Chondrocyte (in vitro differentiated cells): Measurements from ENCODE around the gene GCFC2. TPM values are rescaled to one million over a fixed set of nuclear protein-coding genes. Genes with fewer than 3 reads are reported as not detected.

Source experiments
- DNase-seq: peaks from one replicate; pipeline ENCODE4 v3.0.0; 2021; ENCODE audit warnings: mixed read lengths, low spot score
- H3K27ac Mint-ChIP-seq: one replicate; pipeline ENCODE4 v1.8.0; 2021; ENCODE audit warnings: mild to moderate bottlenecking, moderate library complexity, mixed read lengths; ENCODE audit not compliant: unreplicated experiment
- H3K27me3 Mint-ChIP-seq: 2 replicates; pipeline ENCODE4 v1.8.0; 2021; ENCODE audit warnings: low read depth, mixed read lengths
- H3K36me3 Mint-ChIP-seq: 2 replicates; pipeline ENCODE4 v1.8.0; 2021; ENCODE audit warnings: low read depth, mixed read lengths
- H3K4me1 Mint-ChIP-seq: 2 replicates; pipeline ENCODE4 v1.8.0; 2021; ENCODE audit warnings: low read depth, mild to moderate bottlenecking, mixed read lengths
- H3K4me3 Mint-ChIP-seq: one replicate; pipeline ENCODE4 v1.8.0; 2021; ENCODE audit warnings: mild to moderate bottlenecking, moderate library complexity, mixed read lengths; ENCODE audit not compliant: unreplicated experiment
- H3K9me3 Mint-ChIP-seq: 2 replicates; pipeline ENCODE4 v1.8.0; 2021; ENCODE audit warnings: low read depth, mixed read lengths
- CTCF ChIP-seq: fragments of 200-600 bp; sonication (generic); IDR thresholded peaks from 2 replicates; pipeline ENCODE4 v1.5.0; 2021; ENCODE audit warnings: antibody characterized with exemption, mild to moderate bottlenecking, moderate library complexity
- long read RNA-seq: library from polyadenylated mRNA; stranded (forward); transcript quantifications from one replicate; pipeline ENCODE4 v2.0.0, GENCODE V29; 2021
- total RNA-seq: library from RNA; stranded (reverse); gene quantifications from 3 replicates; pipeline ENCODE4 v1.2.1, GENCODE V29; 2021

Gene GCFC2
- total RNA-seq, result 9.2 to 15.0 TPM (median 10.7 TPM) in 3 replicates
- long read RNA-seq, full-length matches to known transcripts, result 20 of 41 reads
- long read RNA-seq, partial matches to known transcripts, result 2 of 41 reads
- long read RNA-seq, other reads (novel, unspliced or antisense), result 19 of 41 reads

GRCh38 chr2:75710577-75711253 is at the start of gene GCFC2:
TSS of gene GCFC2 (minus strand) at chr2:75710915. CDS start at chr2:75710855, 60 bp downstream.
- Mint-ChIP-seq H3K27ac (peak within 1 kb of the TSS; percentile 91), H3K36me3 (peaks cover 2% of the 10 kb centered on the region), H3K4me1 (peaks cover 24% of the 10 kb centered on the region), H3K9me3 (no peaks in the 10 kb centered on the region), H3K4me3 (peak within 1 kb of the TSS; percentile 78), H3K27me3 (peaks cover 2% of the 10 kb centered on the region)
- peak; percentile 75 for TF ChIP-seq CTCF
- DNase-seq, result peak; percentile 96

GRCh38 chr2:75752828-75753227 is 42.1 kb upstream of the GCFC2 start:
- TF ChIP-seq CTCF, result no peak
- Mint-ChIP-seq H3K27ac (no peak overlapping the region), H3K27me3 (peaks cover 26% of the 10 kb centered on the region), H3K36me3 (no peaks in the 10 kb centered on the region), H3K4me1 (no peaks in the 10 kb centered on the region), H3K9me3 (peaks cover 6% of the 10 kb centered on the region), H3K4me3 (no peak overlapping the region)
- no peak for DNase-seq

GRCh38 chr2:75751824-75752468 is 41.2 kb upstream of the GCFC2 start:
- no peak for DNase-seq
- peaks cover 3% of the 10 kb centered on the region for H3K9me3 Mint-ChIP-seq
- peaks cover 28% of the 10 kb centered on the region for H3K27me3 Mint-ChIP-seq

GRCh38 chr2:75751360-75751759 is 40.6 kb upstream of the GCFC2 start:
- no peaks in the 10 kb centered on the region for H3K36me3 Mint-ChIP-seq
- no peak for DNase-seq
- no peaks in the 10 kb centered on the region for H3K4me1 Mint-ChIP-seq
- peaks cover 30% of the 10 kb centered on the region for H3K27me3 Mint-ChIP-seq
- no peak for TF ChIP-seq CTCF
- no peak overlapping the region for H3K4me3 Mint-ChIP-seq
- H3K27ac Mint-ChIP-seq, result no peak overlapping the region
- H3K9me3 Mint-ChIP-seq, result peaks cover 3% of the 10 kb centered on the region

More at GRCh38 chr2:75751824-75752468, 41.2 kb upstream of the GCFC2 start:
- TF ChIP-seq CTCF, result no peak
- H3K4me3 Mint-ChIP-seq, result no peak overlapping the region
- no peaks in the 10 kb centered on the region for H3K36me3 Mint-ChIP-seq
- no peaks in the 10 kb centered on the region for H3K4me1 Mint-ChIP-seq
- no peak overlapping the region for H3K27ac Mint-ChIP-seq

- TF ChIP-seq CTCF, result no peak
- H3K27ac Mint-ChIP-seq, result no peak overlapping the region
- H3K36me3 Mint-ChIP-seq, result no peaks in the 10 kb centered on the region
- peaks cover 43% of the 10 kb centered on the region for H3K27me3 Mint-ChIP-seq
- no peaks in the 10 kb centered on the region for H3K4me1 Mint-ChIP-seq
- H3K4me3 Mint-ChIP-seq, result no peak overlapping the region
- DNase-seq, result no peak
- H3K9me3 Mint-ChIP-seq, result peaks cover 2% of the 10 kb centered on the region
Observed at GRCh38 chr2:75737961-75738360, 27.2 kb upstream of the GCFC2 start.
